Measurements from ENCODE around the gene AGBL4.
A peak's percentile ranks its signal among the peaks of the same experiment; 100 is the strongest.

Gene AGBL4

GRCh38 chr1:48831120-48831978, 1192.4 kb downstream of the AGBL4 start:
- no peak for DNase-seq (ENCODE audit: low read depth, low spot score)

GRCh38 chr1:48830715-48831114, 1193.0 kb downstream of the AGBL4 start:
- no peak for DNase-seq (ENCODE audit: low read depth, low spot score)

- no peak for DNase-seq (ENCODE audit: low read depth, low spot score)
Measured at GRCh38 chr1:48829446-48829845, 1194.3 kb downstream of the AGBL4 start.

- DNase-seq (ENCODE audit: low read depth, low spot score), result no peak
Measured at GRCh38 chr1:48823168-48823567, 1200.6 kb downstream of the AGBL4 start.

GRCh38 chr1:48820491-48820890, 1203.3 kb downstream of the AGBL4 start:
- no peak for DNase-seq (ENCODE audit: low read depth, low spot score)

GRCh38 chr1:48817505-48818114, 1206.1 kb downstream of the AGBL4 start:
- DNase-seq (ENCODE audit: low read depth, low spot score), result peak; percentile 70

GRCh38 chr1:48810740-48811139, 1213.0 kb downstream of the AGBL4 start:
- no peak for DNase-seq (ENCODE audit: low read depth, low spot score)

- DNase-seq (ENCODE audit: low read depth, low spot score), result no peak
Measured at GRCh38 chr1:48808496-48808895, 1215.3 kb downstream of the AGBL4 start.

- DNase-seq (ENCODE audit: low read depth, low spot score), result no peak
Measured at GRCh38 chr1:48807554-48808260, 1216.0 kb downstream of the AGBL4 start.

GRCh38 chr1:48803474-48803873, 1220.3 kb downstream of the AGBL4 start:
- DNase-seq (ENCODE audit: low read depth, low spot score), result no peak

- no peak for DNase-seq (ENCODE audit: low read depth, low spot score)
Measured at GRCh38 chr1:48794816-48795215, 1228.9 kb downstream of the AGBL4 start.

- no peak for DNase-seq (ENCODE audit: low read depth, low spot score)
Measured at GRCh38 chr1:48793863-48794262, 1229.9 kb downstream of the AGBL4 start.

- no peak for DNase-seq (ENCODE audit: low read depth, low spot score)
Measured at GRCh38 chr1:48792961-48793360, 1230.8 kb downstream of the AGBL4 start.

- DNase-seq (ENCODE audit: low read depth, low spot score), result no peak
Measured at GRCh38 chr1:48790397-48790796, 1233.4 kb downstream of the AGBL4 start.

GRCh38 chr1:48789903-48790302, 1233.9 kb downstream of the AGBL4 start:
- no peak for DNase-seq (ENCODE audit: low read depth, low spot score)

GRCh38 chr1:48785869-48786268, 1237.9 kb downstream of the AGBL4 start:
- no peak for DNase-seq (ENCODE audit: low read depth, low spot score)

- DNase-seq (ENCODE audit: low read depth, low spot score), result no peak
Measured at GRCh38 chr1:48784301-48784700, 1239.5 kb downstream of the AGBL4 start.

- peak; percentile 39 for DNase-seq (ENCODE audit: low read depth, low spot score)
Measured at GRCh38 chr1:48777219-48777895, 1246.4 kb downstream of the AGBL4 start.

GRCh38 chr1:48776393-48777218, 1247.1 kb downstream of the AGBL4 start, which contains the start of gene BEND5:
Gene BEND5, minus strand, starts transcription at chr1:48776891. Its CDS starts 60 bp downstream, at chr1:48776831.
- DNase-seq (ENCODE audit: low read depth, low spot score), result peak; percentile 30

GRCh38 chr1:48775831-48776392, 1247.8 kb downstream of the AGBL4 start:
- peak; percentile 4 for DNase-seq (ENCODE audit: low read depth, low spot score)

- no peak for DNase-seq (ENCODE audit: low read depth, low spot score)
Measured at GRCh38 chr1:48773133-48773532, 1250.6 kb downstream of the AGBL4 start.
